T-helper 1 cell treated with Interleukin-12 subunit alpha and Interleukin-12 subunit beta and Interleukin-4 antibody, amounts not matched to agents 30 μg/mL and 1 μg/mL, for 36 hours (primary cell): Measurements from ENCODE around the gene LGALS9C.
"Not testable (repeated sequence)": the region's sequence is repeated elsewhere in the genome, so short reads cannot be mapped to it uniquely, and the experiment has no call there.

Experiments used
- H3K27ac Mint-ChIP-seq: one replicate; pipeline ENCODE4 v1.8.0; 2021; ENCODE audit warnings: mild to moderate bottlenecking, mixed read lengths
- H3K27me3 Mint-ChIP-seq: one replicate; pipeline ENCODE4 v1.8.0; 2021; ENCODE audit warnings: low read depth, mixed read lengths
- H3K36me3 Mint-ChIP-seq: one replicate; pipeline ENCODE4 v1.8.0; 2021; ENCODE audit warnings: low read depth, mixed read lengths
- H3K4me1 Mint-ChIP-seq: one replicate; pipeline ENCODE4 v1.8.0; 2021; ENCODE audit warnings: low read depth, mixed read lengths
- H3K4me3 Mint-ChIP-seq: one replicate; pipeline ENCODE4 v1.8.0; 2021; ENCODE audit warnings: mild to moderate bottlenecking, moderate library complexity, mixed read lengths
- H3K9me3 Mint-ChIP-seq: one replicate; pipeline ENCODE4 v1.8.0; 2021; ENCODE audit warnings: mixed read lengths

Gene LGALS9C

GRCh38 chr17:18497044-18497443 is 20.5 kb downstream of the LGALS9C start:
- not testable (repeated sequence) for H3K27ac Mint-ChIP-seq, H3K4me3 Mint-ChIP-seq, H3K4me1 Mint-ChIP-seq, H3K9me3 Mint-ChIP-seq, H3K36me3 Mint-ChIP-seq, H3K27me3 Mint-ChIP-seq

GRCh38 chr17:18499100-18499499 is 22.5 kb downstream of the LGALS9C start:
- H3K9me3 Mint-ChIP-seq, H3K27me3 Mint-ChIP-seq, H3K36me3 Mint-ChIP-seq, H3K4me3 Mint-ChIP-seq, H3K27ac Mint-ChIP-seq, H3K4me1 Mint-ChIP-seq: not testable (repeated sequence)

GRCh38 chr17:18499756-18500155 is 23.2 kb downstream of the LGALS9C start:
- H3K4me3 Mint-ChIP-seq, H3K36me3 Mint-ChIP-seq, H3K27me3 Mint-ChIP-seq, H3K9me3 Mint-ChIP-seq, H3K4me1 Mint-ChIP-seq, H3K27ac Mint-ChIP-seq: not testable (repeated sequence)

- H3K27me3 Mint-ChIP-seq: not testable (repeated sequence)
These were observed 23.7 kb downstream of the LGALS9C start for GRCh38 chr17:18500281-18500680.

GRCh38 chr17:18500816-18501215 is 24.2 kb downstream of the LGALS9C start:
- H3K27me3 Mint-ChIP-seq, H3K36me3 Mint-ChIP-seq, H3K4me3 Mint-ChIP-seq, H3K27ac Mint-ChIP-seq, H3K4me1 Mint-ChIP-seq, H3K9me3 Mint-ChIP-seq: not testable (repeated sequence)

More at GRCh38 chr17:18500281-18500680, 23.7 kb downstream of the LGALS9C start:
- H3K4me3 Mint-ChIP-seq, H3K27ac Mint-ChIP-seq, H3K36me3 Mint-ChIP-seq, H3K4me1 Mint-ChIP-seq, H3K9me3 Mint-ChIP-seq: not testable (repeated sequence)

- H3K4me3 Mint-ChIP-seq, H3K9me3 Mint-ChIP-seq, H3K27ac Mint-ChIP-seq, H3K36me3 Mint-ChIP-seq, H3K4me1 Mint-ChIP-seq, H3K27me3 Mint-ChIP-seq: not testable (repeated sequence)
These were observed 26.6 kb downstream of the LGALS9C start for GRCh38 chr17:18503221-18503620.

GRCh38 chr17:18507729-18508128 is 31.1 kb downstream of the LGALS9C start:
- not testable (repeated sequence) for H3K4me1 Mint-ChIP-seq, H3K27me3 Mint-ChIP-seq, H3K9me3 Mint-ChIP-seq, H3K36me3 Mint-ChIP-seq, H3K4me3 Mint-ChIP-seq, H3K27ac Mint-ChIP-seq

GRCh38 chr17:18508667-18509066 is 32.1 kb downstream of the LGALS9C start:
- H3K27me3 Mint-ChIP-seq, H3K4me3 Mint-ChIP-seq, H3K9me3 Mint-ChIP-seq, H3K36me3 Mint-ChIP-seq, H3K4me1 Mint-ChIP-seq, H3K27ac Mint-ChIP-seq: not testable (repeated sequence)

- H3K4me3 Mint-ChIP-seq, H3K27ac Mint-ChIP-seq, H3K36me3 Mint-ChIP-seq, H3K9me3 Mint-ChIP-seq, H3K27me3 Mint-ChIP-seq, H3K4me1 Mint-ChIP-seq: not testable (repeated sequence)
These were observed 44.5 kb downstream of the LGALS9C start for GRCh38 chr17:18521100-18521499.

- not testable (repeated sequence) for H3K9me3 Mint-ChIP-seq, H3K36me3 Mint-ChIP-seq, H3K4me3 Mint-ChIP-seq, H3K4me1 Mint-ChIP-seq, H3K27me3 Mint-ChIP-seq, H3K27ac Mint-ChIP-seq
These were observed 48.4 kb downstream of the LGALS9C start for GRCh38 chr17:18525015-18525414.

- H3K36me3 Mint-ChIP-seq, H3K9me3 Mint-ChIP-seq, H3K27ac Mint-ChIP-seq, H3K27me3 Mint-ChIP-seq, H3K4me3 Mint-ChIP-seq, H3K4me1 Mint-ChIP-seq: not testable (repeated sequence)
These were observed 49.7 kb downstream of the LGALS9C start for GRCh38 chr17:18526168-18526800.

- not testable (repeated sequence) for H3K9me3 Mint-ChIP-seq, H3K36me3 Mint-ChIP-seq, H3K27me3 Mint-ChIP-seq, H3K4me1 Mint-ChIP-seq, H3K27ac Mint-ChIP-seq, H3K4me3 Mint-ChIP-seq
These were observed 50.8 kb downstream of the LGALS9C start for GRCh38 chr17:18527354-18527753.

- not testable (repeated sequence) for H3K9me3 Mint-ChIP-seq, H3K27me3 Mint-ChIP-seq, H3K27ac Mint-ChIP-seq, H3K4me3 Mint-ChIP-seq, H3K4me1 Mint-ChIP-seq
- H3K36me3 Mint-ChIP-seq: peaks cover 10% of the 10 kb centered on the region
These were observed 51.8 kb downstream of the LGALS9C start for GRCh38 chr17:18528435-18528834.

- not testable (repeated sequence) for H3K4me3 Mint-ChIP-seq, H3K27me3 Mint-ChIP-seq, H3K9me3 Mint-ChIP-seq, H3K4me1 Mint-ChIP-seq, H3K27ac Mint-ChIP-seq
- peaks cover 10% of the 10 kb centered on the region for H3K36me3 Mint-ChIP-seq
These were observed 52.4 kb downstream of the LGALS9C start for GRCh38 chr17:18528899-18529500.

GRCh38 chr17:18530405-18530804 is 53.8 kb downstream of the LGALS9C start:
- not testable (repeated sequence) for H3K27me3 Mint-ChIP-seq, H3K4me1 Mint-ChIP-seq, H3K4me3 Mint-ChIP-seq, H3K27ac Mint-ChIP-seq, H3K9me3 Mint-ChIP-seq
- peaks cover 10% of the 10 kb centered on the region for H3K36me3 Mint-ChIP-seq

- H3K27me3 Mint-ChIP-seq, H3K4me3 Mint-ChIP-seq, H3K4me1 Mint-ChIP-seq, H3K27ac Mint-ChIP-seq, H3K36me3 Mint-ChIP-seq: not testable (repeated sequence)
- peaks cover 11% of the 10 kb centered on the region for H3K9me3 Mint-ChIP-seq
These were observed 65.6 kb downstream of the LGALS9C start for GRCh38 chr17:18542234-18542633.
